Loucy (cell line): ENCODE results near the gene RPUSD1.

Source experiments
- H2AFZ ChIP-seq: fragments of 200-600 bp; sonication (generic); 2 replicates; pipeline ENCODE4 v1.6.0; 2016; ENCODE audit warnings: antibody characterized with exemption, mild to moderate bottlenecking, low read length, moderate library complexity
- H3F3A ChIP-seq: fragments of 200-600 bp; 2 replicates; pipeline ENCODE4 v1.6.0; 2016; ENCODE audit warnings: antibody characterized with exemption, low read depth, mild to moderate bottlenecking
- H3K27me3 ChIP-seq: fragments of 200-600 bp; sonication (generic); 2 replicates; pipeline ENCODE4 v1.6.1; 2014; ENCODE audit warnings: low read length, mild to moderate bottlenecking; ENCODE audit not compliant: insufficient read depth, poor library complexity, severe bottlenecking
- H3K36me3 ChIP-seq: fragments of 200-600 bp; sonication (generic); 2 replicates; pipeline ENCODE4 v1.6.1; 2016; ENCODE audit warnings: low read length; ENCODE audit not compliant: insufficient read depth
- H3K4me1 ChIP-seq: fragments of 200-600 bp; sonication (generic); 2 replicates; pipeline ENCODE4 v1.5.1; 2014; ENCODE audit warnings: low read length, mild to moderate bottlenecking; ENCODE audit not compliant: insufficient read depth, poor library complexity, severe bottlenecking
- H3K4me2 ChIP-seq: fragments of 200-600 bp; sonication (generic); 2 replicates; pipeline ENCODE4 v1.6.0; 2014; ENCODE audit warnings: antibody characterized with exemption, low read length, low read depth, mild to moderate bottlenecking; ENCODE audit not compliant: poor library complexity, severe bottlenecking
- H3K4me3 ChIP-seq: fragments of 200-600 bp; sonication (generic); 2 replicates; pipeline ENCODE4 v1.5.1; 2014; ENCODE audit warnings: low read length, mild to moderate bottlenecking, mixed read lengths; ENCODE audit not compliant: poor library complexity, severe bottlenecking
- H3K79me2 ChIP-seq: fragments of 200-600 bp; sonication (generic); 2 replicates; pipeline ENCODE4 v1.6.1; 2014; ENCODE audit warnings: low read length; ENCODE audit not compliant: insufficient read depth
- H3K9ac ChIP-seq: fragments of 200-600 bp; sonication (generic); 2 replicates; pipeline ENCODE4 v1.6.0; 2014; ENCODE audit warnings: mild to moderate bottlenecking, low read depth, low read length, moderate library complexity; ENCODE audit not compliant: poor library complexity, severe bottlenecking
- H3K9me2 ChIP-seq: fragments of 200-600 bp; sonication (generic); replicated peaks from 2 replicates; pipeline ENCODE4 v1.6.1; 2016; ENCODE audit warnings: low read depth, low read length, mixed read lengths
- H3K9me3 ChIP-seq: fragments of 200-600 bp; sonication (generic); 2 replicates; pipeline ENCODE4 v1.6.1; 2014; ENCODE audit warnings: mild to moderate bottlenecking, antibody characterized with exemption, low read length, low read depth; ENCODE audit not compliant: insufficient read depth
- H4K20me1 ChIP-seq: fragments of 200-600 bp; sonication (generic); 2 replicates; pipeline ENCODE4 v1.6.0; 2014; ENCODE audit warnings: antibody characterized with exemption, low read length, mild to moderate bottlenecking; ENCODE audit not compliant: insufficient read depth, poor library complexity, severe bottlenecking
- CTCF ChIP-seq: fragments of 200-600 bp; sonication (generic); conservative IDR thresholded peaks from 2 replicates; pipeline ENCODE4 v1.5.1; 2014; ENCODE audit warnings: mild to moderate bottlenecking, antibody characterized with exemption, low read length
- EZH2phosphoT487 ChIP-seq: fragments of 200-600 bp; IDR thresholded peaks from 2 replicates; pipeline ENCODE4 v1.6.1; 2018; ENCODE audit warnings: antibody characterized with exemption, mild to moderate bottlenecking, moderate library complexity, borderline replicate concordance

RPUSD1 gene

DNA sequence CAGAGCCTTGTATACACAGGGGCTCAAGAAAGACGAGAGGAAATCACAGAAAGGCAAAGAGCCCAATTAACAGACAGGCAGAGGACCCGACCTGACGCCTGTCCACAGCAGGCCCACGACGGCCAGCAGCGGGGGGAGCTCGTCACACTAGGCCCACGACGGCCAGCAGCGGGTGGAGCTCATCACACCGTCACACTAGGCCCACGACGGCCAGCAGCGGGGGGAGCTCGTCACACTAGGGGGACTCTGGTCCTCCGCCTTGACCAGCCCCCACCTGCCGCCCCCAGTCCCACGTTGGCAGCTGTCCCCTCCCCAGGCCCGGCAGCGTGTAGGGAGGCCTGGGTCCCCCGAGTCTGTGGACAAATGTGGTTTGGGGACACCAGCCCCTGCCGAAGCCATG lies 36.0 kb upstream of the RPUSD1 start:
- H3K4me2 ChIP-seq: no peak overlapping the region
- H3K9ac ChIP-seq: no peak overlapping the region
- TF ChIP-seq CTCF (no peak), EZH2phosphoT487 (no peak)
- H3K79me2 ChIP-seq: no peaks in the 10 kb centered on the region
- H4K20me1 ChIP-seq: no peaks in the 10 kb centered on the region
- no peak overlapping the region for H2AFZ ChIP-seq
- no peaks in the 10 kb centered on the region for H3K9me3 ChIP-seq
- H3K36me3 ChIP-seq: no peaks in the 10 kb centered on the region
- no peaks in the 10 kb centered on the region for H3K9me2 ChIP-seq
- no peaks in the 10 kb centered on the region for H3F3A ChIP-seq
- H3K4me3 ChIP-seq: no peak overlapping the region
- no peaks in the 10 kb centered on the region for H3K27me3 ChIP-seq
- H3K4me1 ChIP-seq: peaks cover 7% of the 10 kb centered on the region

- no peaks in the 10 kb centered on the region for H3F3A ChIP-seq
- no peak overlapping the region for H3K4me2 ChIP-seq
- no peaks in the 10 kb centered on the region for H3K9me2 ChIP-seq
- no peaks in the 10 kb centered on the region for H3K79me2 ChIP-seq
- H3K4me3 ChIP-seq: no peak overlapping the region
- no peaks in the 10 kb centered on the region for H3K9me3 ChIP-seq
- no peak overlapping the region for H2AFZ ChIP-seq
- H3K27me3 ChIP-seq: no peaks in the 10 kb centered on the region
- no peaks in the 10 kb centered on the region for H4K20me1 ChIP-seq
- H3K4me1 ChIP-seq: peaks cover 11% of the 10 kb centered on the region
- H3K36me3 ChIP-seq: no peaks in the 10 kb centered on the region
- H3K9ac ChIP-seq: no peak overlapping the region
- TF ChIP-seq EZH2phosphoT487 (no peak), CTCF (no peak)
These were observed 34.7 kb upstream of the RPUSD1 start for GRCh38 chr16:822909-823297.

- H3K79me2 ChIP-seq: no peaks in the 10 kb centered on the region
- TF ChIP-seq CTCF (no peak), EZH2phosphoT487 (no peak)
- H3K4me2 ChIP-seq: no peak overlapping the region
- H3F3A ChIP-seq: no peaks in the 10 kb centered on the region
- H3K9me3 ChIP-seq: no peaks in the 10 kb centered on the region
- H4K20me1 ChIP-seq: no peaks in the 10 kb centered on the region
- no peaks in the 10 kb centered on the region for H3K27me3 ChIP-seq
- H2AFZ ChIP-seq: no peak overlapping the region
- no peak overlapping the region for H3K4me3 ChIP-seq
- no peaks in the 10 kb centered on the region for H3K36me3 ChIP-seq
- H3K4me1 ChIP-seq: peaks cover 11% of the 10 kb centered on the region
- no peaks in the 10 kb centered on the region for H3K9me2 ChIP-seq
- no peak overlapping the region for H3K9ac ChIP-seq
These were observed 34.2 kb upstream of the RPUSD1 start for GRCh38 chr16:822174-822908.
